ENCODE data around the gene AGO4. TPM values are rescaled to one million over a fixed set of nuclear protein-coding genes. Genes with fewer than 3 reads are reported as not detected.

AGO4 gene
- total and polyA plus RNA-seq, 2 of the 8 experiments (the other 6 are each of a cell fraction or from before 2014, with no cell fraction given) = 5.5 to 7.7 TPM

- Histone ChIP-seq H3K36me3 (ENCODE audit: control insufficient read depth in 2 of 4, insufficient read depth in 4 of 4, low read length in 3 of 4) (peaks cover 0 to 17% (median 6%) of the 10 kb centered on the region in 4 experiments; a peak in 6 of 8 replicates), H3K56ac (replicated peaks; ENCODE audit: insufficient read length, low read depth, low read length) (no peak overlapping the region), H3K4ac (replicated peaks; ENCODE audit: insufficient read length, low read depth, low read length) (no peak overlapping the region), H2AFZ (ENCODE audit: low read length) (no peak overlapping the region), H2BK12ac (ENCODE audit: low read depth, low read length) (peak overlapping the region; percentile 86), H3K23me2 (ENCODE audit: low read depth, low read length) (peaks cover 10% of the 10 kb centered on the region), H4K5ac (ENCODE audit: insufficient read length, low read depth, low read length) (no peak overlapping the region), H3K9me3 (ENCODE audit: insufficient read depth in 2 of 2, low read depth in 1 of 2, low read length in 1 of 2) (no peaks in the 10 kb centered on the region), H3K18ac (ENCODE audit: extremely low read depth, low read length) (peak overlapping the region; percentile 36), H2BK5ac (ENCODE audit: low read depth, low read length) (peak overlapping the region; percentile 12), H3K79me1 (ENCODE audit: low read depth, low read length) (peaks cover 12% of the 10 kb centered on the region), H3K4me2 (ENCODE audit: insufficient read depth in 1 of 2, low read depth in 2 of 2, low read length in 2 of 2) (peak overlapping the region; percentile 75 to 97), H3K14ac (ENCODE audit: insufficient read length) (no peak overlapping the region), H2BK120ac (replicated peaks; ENCODE audit: low read depth, low read length) (no peak overlapping the region), H2BK20ac (ENCODE audit: low read length) (no peak overlapping the region), H3K4me1 (replicated peaks in 1 of 4; ENCODE audit: control insufficient read depth in 3 of 4, insufficient read depth in 4 of 4, low read length in 3 of 4) (peaks cover 14 to 32% (median 29%) of the 10 kb centered on the region in 4 experiments), H4K91ac (replicated peaks; ENCODE audit: insufficient read length, low read length) (no peak overlapping the region), H3K79me2 (ENCODE audit: control insufficient read depth in 1 of 2, insufficient read depth in 2 of 2, low read length in 2 of 2) (peaks cover 16 to 50% of the 10 kb centered on the region in 2 experiments), H2BK15ac (ENCODE audit: low read length) (no peak overlapping the region), H2AK5ac (ENCODE audit: low read depth, low read length) (peak overlapping the region; percentile 98; the same call in 1 of the 2 replicates), H3K27me3 (replicated peaks in 1 of 4; ENCODE audit: control insufficient read depth in 3 of 4, extremely low read depth in 1 of 4, insufficient read depth in 3 of 4, low read length in 3 of 4) (peaks cover 0 to 5% (median 2%) of the 10 kb centered on the region in 4 experiments; a peak in 2 of 7 replicates), H3K4me3 (ENCODE audit: extremely low read depth in 1 of 4, insufficient read depth in 2 of 4, low read depth in 3 of 4, low read length in 4 of 4) (peak overlapping the region; percentile 32 to 56 (median 40); a peak in 7 of 8 replicates), H3K23ac (ENCODE audit: insufficient read length) (no peak overlapping the region), H4K20me1 (replicated peaks in 1 of 2; ENCODE audit: control insufficient read depth in 1 of 2, insufficient read depth in 2 of 2, low read length in 2 of 2) (peaks cover 22 to 25% of the 10 kb centered on the region in 2 experiments), H3K9ac (replicated peaks in 1 of 4; ENCODE audit: extremely low read depth in 1 of 4, low read depth in 3 of 4, low read length in 3 of 4) (peak overlapping the region in 1 of 4 experiments; percentile 4; a peak in 1 of 7 replicates), H3K27ac (ENCODE audit: low read depth, low read length) (no peak overlapping the region), H4K8ac (ENCODE audit: extremely low read depth, insufficient read depth, low read length) (no peak overlapping the region)
- ChIA-PET POLR2A (ENCODE audit: partially characterized antibody) (interaction anchor here (0.6 to 3.2 kb wide), 5 partner anchors 11 to 117 kb away, joined by 3 to 17 read pairs (median 4); partner anchors contain the start of genes AGO3 and CLSPN), CTCF (ENCODE audit: partially characterized antibody) (interaction anchor here (0.8 to 3.4 kb wide), 4 partner anchors 15 to 45 kb away, joined by 3 to 12 read pairs (median 4); partner anchors contain the start of gene AGO3)
- peak; percentile 98 for FAIRE-seq
- WGBS, 2 experiments (ENCODE audit: extremely low coverage in 1 of 2, insufficient coverage in 1 of 2, insufficient read length in 1 of 2, insufficient replicate concordance in 2 of 2, low coverage in 1 of 2, low lambda C conversion rate in 2 of 2, missing lambda C conversion rate in 1 of 2) = 0% methylated on average over 4 of the region's 4 CpGs; no CpG with 5 or more reads in 1 of the 2 experiments
- peak; percentile 87 to 94 for DNase-seq (ENCODE audit: low read depth in 1 of 2, low spot score in 2 of 2)
- TF ChIP-seq BRCA1 (IDR thresholded peaks at IDR 0.05; ENCODE audit: low read depth, low read length) (no peak), USF2 (IDR thresholded peaks at IDR 0.05; ENCODE audit: low read length) (no peak), TEAD4 (IDR thresholded peaks at IDR 0.05; ENCODE audit: low read depth, low read length) (no peak), PHF8 (conservative IDR thresholded peaks at IDR 0.05; ENCODE audit: low read depth, low read length) (no peak), GABPA (IDR thresholded peaks at IDR 0.05; ENCODE audit: borderline replicate concordance, insufficient read depth, low read length) (no peak)
These were observed 78.2 kb downstream of the AGO4 start for GRCh38 chr1:35885961-35886558.

Measured in H1 (cell line).